ENCODE data around the gene CD9. TPM values are rescaled to one million over a fixed set of nuclear protein-coding genes. Genes with fewer than 3 reads are reported as not detected.
A peak's percentile ranks its signal among the peaks of the same experiment; 100 is the strongest.
"Not testable (repeated sequence)": the region's sequence is repeated elsewhere in the genome, so short reads cannot be mapped to it uniquely, and the experiment has no call there.

The CD9 gene
- total RNA-seq, 2 donors from 2014 or later = 66.6 to 91.3 TPM

GRCh38 chr12:6183689-6184428 lies 16.3 kb upstream of the CD9 start:
- intact Hi-C loops (cut with DNase I) = no loop called here
- no peak for TF ChIP-seq CTCF (IDR thresholded peaks at IDR 0.05)
- TF ChIP-seq POLR2A (IDR thresholded peaks at IDR 0.05) = no peak
- peak; percentile 59 for ATAC-seq
- no peaks in the 10 kb centered on the region for H3K27me3 ChIP-seq
- H3K9me3 ChIP-seq = no peaks in the 10 kb centered on the region
- WGBS, 2 donors = 38 to 43% methylated on average over 7 of the region's 7 CpGs
- H3K4me1 ChIP-seq = peaks cover 16% of the 10 kb centered on the region
- peak overlapping the region in 1 of 4 donors; percentile 30 for H3K27ac ChIP-seq
- H3K36me3 ChIP-seq (replicated peaks in 1 of 2; ENCODE audit: insufficient read depth in 1 of 2, low read depth in 2 of 2) = no peaks in the 10 kb centered on the region
- peak; percentile 43 to 71 (median 64) for DNase-seq
- no peak overlapping the region for H3K4me3 ChIP-seq

DNA sequence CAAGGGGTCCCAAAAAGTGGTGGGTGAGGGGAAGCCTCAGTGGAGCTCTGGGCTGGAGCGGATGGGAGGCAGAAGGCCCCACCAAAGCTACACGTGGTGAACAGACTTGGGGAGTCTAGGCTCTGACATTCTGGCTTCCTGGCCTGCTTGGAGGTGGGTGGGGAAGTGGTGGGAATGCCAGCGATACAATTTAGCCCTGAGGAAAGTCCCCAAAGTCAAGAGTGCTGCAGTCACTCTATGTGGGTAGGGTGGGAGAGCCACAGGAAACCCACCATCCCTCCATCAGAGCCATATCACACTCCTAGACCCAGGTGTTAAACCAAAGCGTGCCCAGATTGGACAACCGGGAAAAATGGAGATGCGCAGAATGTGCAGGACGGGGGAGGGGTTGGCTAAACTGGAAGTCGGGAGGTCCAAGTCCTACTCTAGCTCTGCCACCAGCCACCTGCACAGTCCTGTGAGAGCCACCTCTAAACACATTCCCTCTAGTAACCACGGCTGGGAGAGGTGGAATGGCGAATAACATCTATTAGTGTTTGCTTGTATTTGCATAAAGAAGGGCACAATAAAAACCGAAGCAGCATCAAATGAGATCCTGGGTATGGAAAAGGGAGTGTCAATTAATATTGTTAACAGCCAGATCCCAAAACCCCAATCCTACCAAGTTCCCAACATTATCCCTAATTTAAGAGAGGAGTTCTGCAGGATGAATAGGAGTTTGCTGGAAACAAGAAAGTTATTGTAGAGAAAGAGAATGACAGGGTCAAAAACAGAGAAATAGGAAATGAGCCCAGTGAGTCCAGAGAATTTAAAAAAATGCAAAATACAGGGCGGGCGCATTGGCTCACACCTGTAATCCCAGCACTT lies 14.0 kb upstream of the CD9 start:
- no peak overlapping the region for H3K27ac ChIP-seq
- H3K9me3 ChIP-seq = no peaks in the 10 kb centered on the region
- WGBS, 2 donors = 88 to 89% methylated on average over 13 of the region's 13 CpGs
- H3K36me3 ChIP-seq (replicated peaks in 1 of 2; ENCODE audit: insufficient read depth in 1 of 2, low read depth in 2 of 2) = no peaks in the 10 kb centered on the region
- ATAC-seq (no peak), DNase-seq (no peak)
- TF ChIP-seq CTCF (IDR thresholded peaks at IDR 0.05) (no peak), POLR2A (IDR thresholded peaks at IDR 0.05) (no peak)
- intact Hi-C loops (cut with DNase I) = loop anchor here (5.0 kb wide), 1 partner anchor 96 kb away; no protein-coding TSS in a partner anchor
- H3K4me1 ChIP-seq = peaks cover 16% of the 10 kb centered on the region
- H3K4me3 ChIP-seq = no peak overlapping the region
- no peaks in the 10 kb centered on the region for H3K27me3 ChIP-seq

DNA sequence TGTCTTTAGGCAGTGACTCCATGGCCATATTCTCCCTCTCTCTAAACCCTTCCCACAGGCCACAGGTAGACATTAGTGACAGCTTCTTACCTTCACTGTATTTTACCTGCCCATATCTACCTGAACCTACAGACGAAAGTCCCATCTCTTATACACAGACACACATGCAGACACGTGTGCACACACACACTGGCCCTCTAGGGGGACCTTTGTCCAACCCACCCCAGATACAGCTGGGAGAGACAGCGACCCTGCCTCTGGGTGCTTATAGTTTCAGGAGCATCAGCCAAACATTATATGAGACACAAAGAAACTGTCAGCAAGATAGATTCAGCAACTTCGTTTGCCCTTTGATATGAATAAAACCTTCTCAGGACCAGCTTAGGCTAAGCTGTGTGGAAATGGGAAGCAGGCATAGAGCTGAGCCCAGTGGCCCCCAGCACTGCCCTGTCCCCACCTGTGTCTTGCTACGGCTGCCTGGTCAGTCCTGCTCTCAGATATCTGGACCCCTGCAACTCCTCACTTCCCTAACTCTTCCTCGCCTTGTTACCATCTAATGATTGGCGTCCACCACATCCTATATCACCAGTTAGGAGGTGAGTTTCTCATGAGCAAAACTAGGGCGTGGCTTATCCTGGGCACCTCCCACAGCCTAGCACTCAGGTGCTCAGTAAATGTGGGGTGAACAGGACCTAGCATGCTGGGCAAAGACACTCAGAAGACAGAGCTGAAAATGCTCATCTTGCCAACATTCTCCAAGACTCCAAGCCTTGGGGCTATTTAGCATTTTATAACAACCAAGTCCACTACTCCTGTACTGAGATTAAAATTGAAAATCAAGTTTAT lies 12.0 kb upstream of the CD9 start:
- H3K4me3 ChIP-seq = no peak overlapping the region
- no peak overlapping the region for H3K27ac ChIP-seq
- peaks cover under 1% of the 10 kb centered on the region for H3K4me1 ChIP-seq
- no peaks in the 10 kb centered on the region for H3K9me3 ChIP-seq
- DNase-seq (no peak), ATAC-seq (no peak)
- TF ChIP-seq POLR2A (IDR thresholded peaks at IDR 0.05) (no peak), CTCF (IDR thresholded peaks at IDR 0.05) (no peak)
- WGBS, 2 donors = 81 to 85% methylated on average over 8 of the region's 8 CpGs
- H3K27me3 ChIP-seq = no peaks in the 10 kb centered on the region
- intact Hi-C loops (cut with DNase I) = loop anchor here (5.0 kb wide), 1 partner anchor 94 kb away; no protein-coding TSS in a partner anchor
- H3K36me3 ChIP-seq (replicated peaks in 1 of 2; ENCODE audit: insufficient read depth in 1 of 2, low read depth in 2 of 2) = no peaks in the 10 kb centered on the region

- 74 to 86% methylated on average over 1 to 5 of the region's 5 CpGs for whole genome bisulfite sequencing, 2 donors
- intact Hi-C loops (cut with DNase I) = loop anchor here (5.0 kb wide), 1 partner anchor 93 kb away; no protein-coding TSS in a partner anchor
- H3K27me3 ChIP-seq = no peaks in the 10 kb centered on the region
- no peak overlapping the region for H3K4me3 ChIP-seq
- H3K9me3 ChIP-seq = no peaks in the 10 kb centered on the region
- TF ChIP-seq CTCF (IDR thresholded peaks at IDR 0.05) (no peak), POLR2A (IDR thresholded peaks at IDR 0.05) (no peak)
- H3K36me3 ChIP-seq (replicated peaks in 1 of 2; ENCODE audit: insufficient read depth in 1 of 2, low read depth in 2 of 2) = no peaks in the 10 kb centered on the region
- ATAC-seq (no peak), DNase-seq (no peak)
- peaks cover 4% of the 10 kb centered on the region for H3K4me1 ChIP-seq
- no peak overlapping the region for H3K27ac ChIP-seq
Measured at GRCh38 chr12:6189028-6189427, 11.2 kb upstream of the CD9 start.

- H3K27ac ChIP-seq; DNase-seq; H3K4me3 ChIP-seq; H3K4me1 ChIP-seq; H3K27me3 ChIP-seq; ATAC-seq; H3K36me3 ChIP-seq (replicated peaks in 1 of 2; ENCODE audit: insufficient read depth in 1 of 2, low read depth in 2 of 2); H3K9me3 ChIP-seq: not testable (repeated sequence)
- 77 to 85% methylated on average over 18 to 20 of the region's 20 CpGs for WGBS, 2 donors
- intact Hi-C loops (cut with DNase I) = loop anchor here (5.0 to 10.0 kb wide), 2 partner anchors 92 to 125 kb away; no protein-coding TSS in a partner anchor
Measured at GRCh38 chr12:6189952-6190598, 10.1 kb upstream of the CD9 start.

- H3K4me1 ChIP-seq; H3K9me3 ChIP-seq; H3K4me3 ChIP-seq; H3K36me3 ChIP-seq (replicated peaks in 1 of 2; ENCODE audit: insufficient read depth in 1 of 2, low read depth in 2 of 2); ATAC-seq; H3K27ac ChIP-seq; DNase-seq; H3K27me3 ChIP-seq: not testable (repeated sequence)
- intact Hi-C loops (cut with DNase I) = loop anchor here (10.0 kb wide), 1 partner anchor 126 kb away; no protein-coding TSS in a partner anchor
- WGBS, 2 donors = 88 to 94% methylated on average over 19 to 34 of the region's 49 CpGs
Measured at GRCh38 chr12:6190767-6191530, 9.3 kb upstream of the CD9 start.
